Erythroblast (primary cell): Measurements from ENCODE around the gene RIMS3.

ENCODE experiments used
- GATA1 ChIP-seq: IDR thresholded peaks from 2 replicates; pipeline ENCODE4 v1.6.1; 2011; ENCODE audit warnings: low read depth, mild to moderate bottlenecking, control low read depth, low read length, moderate library complexity
- POLR2A ChIP-seq: IDR thresholded peaks from 2 replicates; pipeline ENCODE4 v1.6.1; 2011; ENCODE audit warnings: mild to moderate bottlenecking, low read length

DNA sequence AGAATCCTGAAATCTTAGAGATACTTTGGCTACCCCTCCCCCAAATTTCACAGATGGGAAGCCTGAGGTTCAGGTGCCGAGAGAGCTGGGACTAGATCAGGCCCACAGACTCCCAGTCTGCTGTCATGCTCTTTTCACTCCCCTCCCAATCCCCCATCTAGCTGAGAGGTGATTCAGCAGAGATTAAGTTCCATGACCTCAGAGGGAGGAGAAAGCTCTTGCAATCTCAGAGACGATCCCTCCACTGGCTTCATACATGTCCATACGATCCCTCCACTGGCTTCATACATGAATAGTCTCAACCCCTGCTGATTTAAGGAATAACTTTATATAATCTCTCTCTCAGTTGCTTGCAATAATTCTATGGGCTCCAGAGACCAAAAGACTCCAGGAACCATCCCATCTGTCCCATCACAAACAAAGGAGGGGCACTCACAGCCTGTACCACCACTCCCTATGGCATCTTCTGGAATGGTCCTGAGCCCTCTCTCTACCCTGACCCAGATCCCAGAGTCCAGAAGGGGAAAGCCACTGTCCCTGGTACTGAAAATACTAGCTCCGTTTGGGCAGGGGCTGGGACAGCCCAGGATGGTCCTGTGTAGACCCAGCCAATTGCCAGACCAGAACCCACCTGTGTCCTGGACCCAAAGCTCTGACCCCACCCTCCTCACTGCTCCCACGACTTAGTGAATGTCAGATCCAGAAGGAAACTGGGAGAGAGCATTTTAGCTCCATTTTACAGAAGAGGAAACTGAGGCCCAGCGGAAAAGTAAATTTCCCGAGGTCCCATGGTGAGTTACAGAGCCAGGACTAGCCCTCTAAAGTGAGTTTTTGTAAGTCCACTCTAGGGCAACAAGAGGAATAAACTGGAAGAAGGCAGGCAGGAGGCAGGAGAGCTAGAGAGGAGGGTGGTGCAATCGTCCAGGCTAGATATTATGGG, 27.1 kb downstream of the RIMS3 start:
- TF ChIP-seq POLR2A, result no peak
- no peak for TF ChIP-seq GATA1
